Measurements from ENCODE around the gene TCEANC2. TPM values are rescaled to one million over a fixed set of nuclear protein-coding genes. Genes with fewer than 3 reads are reported as not detected.

Gene TCEANC2
- total RNA-seq, 4 donors from 2014 or later, result 1.4 to 7.1 (median 5.7) TPM

GRCh38 chr1:54117815-54118563 lies 64.6 kb downstream of the TCEANC2 start:
- no peak for DNase-seq
- WGBS, 2 donors (ENCODE audit: low coverage in 1 of 2), result 80 to 88% methylated on average over 1 to 11 of the region's 11 CpGs
- Histone ChIP-seq H3K27me3 (no peaks in the 10 kb centered on the region), H3K36me3 (no peaks in the 10 kb centered on the region), H3K9me3 (no peaks in the 10 kb centered on the region), H3K4me1 (peaks cover 5 to 15% (median 13%) of the 10 kb centered on the region in 4 donors), H3K4me3 (no peak overlapping the region), H3K27ac (no peak overlapping the region)
- in situ Hi-C loops (cut with MboI; ENCODE audit: low pct_ligation_motif_present in 1 of 4, low pct_unique_long_range_greater_than_20kb in 1 of 4, low sequenced_read_pairs in 3 of 4) (loop anchor here in 1 of 4 donors (25.0 kb wide), 1 partner anchor 369 kb away; no protein-coding TSS in a partner anchor), intact Hi-C loops (cut with DNase I; ENCODE audit: low total_unique reads) (no loop called here)
- TF ChIP-seq POLR2AphosphoS5 (IDR thresholded peaks at IDR 0.05) (no peak), CTCF (IDR thresholded peaks at IDR 0.05) (no peak)

- 78 to 84% methylated on average over 3 to 8 of the region's 8 CpGs for WGBS, 2 donors (ENCODE audit: low coverage in 1 of 2)
- TF ChIP-seq POLR2AphosphoS5 (IDR thresholded peaks at IDR 0.05), result no peak
- no peak for TF ChIP-seq EP300 (IDR thresholded peaks at IDR 0.05; ENCODE audit: low read depth)
- TF ChIP-seq CTCF (IDR thresholded peaks at IDR 0.05), result no peak
- no peak for TF ChIP-seq POLR2A (IDR thresholded peaks at IDR 0.05)
- intact Hi-C loops (cut with DNase I; ENCODE audit: low total_unique reads), result no loop called here
Measured at GRCh38 chr1:54118704-54119103, 65.3 kb downstream of the TCEANC2 start.

GRCh38 chr1:54120018-54120697 lies 66.8 kb downstream of the TCEANC2 start:
- Histone ChIP-seq H3K9me3 (no peaks in the 10 kb centered on the region), H3K36me3 (no peaks in the 10 kb centered on the region), H3K4me3 (no peak overlapping the region), H3K27ac (no peak overlapping the region), H3K4me1 (peaks cover 5 to 29% (median 13%) of the 10 kb centered on the region in 4 donors), H3K27me3 (no peaks in the 10 kb centered on the region)
- no peak for DNase-seq
- in situ Hi-C loops (cut with MboI; ENCODE audit: low pct_ligation_motif_present in 1 of 4, low pct_unique_long_range_greater_than_20kb in 1 of 4, low sequenced_read_pairs in 3 of 4), result loop anchor here in 3 of 4 donors (5.0 to 25.0 kb wide), 3 partner anchors 367 to 375 kb away; no protein-coding TSS in a partner anchor
- intact Hi-C loops (cut with DNase I; ENCODE audit: low total_unique reads), result loop anchor here (5.0 kb wide), 2 partner anchors 287 to 367 kb away; partner anchors contain the start of gene SSBP3
- WGBS, 2 donors (ENCODE audit: low coverage in 1 of 2), result 77 to 96% methylated on average over 6 to 13 of the region's 13 CpGs
- TF ChIP-seq EP300 (IDR thresholded peaks at IDR 0.05; ENCODE audit: low read depth) (no peak), POLR2AphosphoS5 (IDR thresholded peaks at IDR 0.05) (no peak), CTCF (IDR thresholded peaks at IDR 0.05) (no peak), POLR2A (IDR thresholded peaks at IDR 0.05) (no peak)

More at GRCh38 chr1:54118704-54119103, 65.3 kb downstream of the TCEANC2 start:
- H3K27ac ChIP-seq, result no peak overlapping the region
- DNase-seq, result no peak
- in situ Hi-C loops (cut with MboI; ENCODE audit: low pct_ligation_motif_present in 1 of 4, low pct_unique_long_range_greater_than_20kb in 1 of 4, low sequenced_read_pairs in 3 of 4), result loop anchor here in 1 of 4 donors (25.0 kb wide), 1 partner anchor 369 kb away; no protein-coding TSS in a partner anchor
- H3K4me1 ChIP-seq, result peaks cover 5 to 16% (median 13%) of the 10 kb centered on the region in 4 donors
- H3K27me3 ChIP-seq, result no peaks in the 10 kb centered on the region
- H3K36me3 ChIP-seq, result no peaks in the 10 kb centered on the region
- H3K9me3 ChIP-seq, result no peaks in the 10 kb centered on the region
- H3K4me3 ChIP-seq, result no peak overlapping the region

Data from transverse colon (tissue), 4 donors.